Activated CD8-positive, alpha-beta memory T cell treated with anti-CD3 and anti-CD28 coated beads, Interleukin-2, amount 10 ng/mL, durations not matched to agents 7 days and 5 days (primary cell): ENCODE results near the gene HRAS. TPM values are rescaled to one million over a fixed set of nuclear protein-coding genes. Genes with fewer than 3 reads are reported as not detected.
A peak's percentile ranks its signal among the peaks of the same experiment; 100 is the strongest.
"Not testable (repeated sequence)": the region's sequence is repeated elsewhere in the genome, so short reads cannot be mapped to it uniquely, and the experiment has no call there.

Source experiments
- ATAC-seq: fragments of 150-1000 bp; cut with Tn5 transposase; one replicate; pipeline ENCODE4 v1.10.0; 2021; ENCODE audit warnings: moderate library complexity
- CTCF ChIA-PET: fragments of 350-600 bp; sonication (Branson Sonifier 250); formaldehyde crosslinking; loops from one replicate; lab custom pipeline; 2021; ENCODE audit warnings: antibody characterized with exemption; lab: Charles Lee
- DNase-seq: peaks from one replicate; pipeline ENCODE4 v3.0.0-alpha.2; 2020
- H3K27ac Mint-ChIP-seq: one replicate; pipeline ENCODE4 v1.8.0; 2021; ENCODE audit warnings: mild to moderate bottlenecking, mixed read lengths
- H3K27me3 Mint-ChIP-seq: one replicate; pipeline ENCODE4 v1.8.0; 2021; ENCODE audit warnings: mixed read lengths
- H3K36me3 Mint-ChIP-seq: one replicate; pipeline ENCODE4 v1.8.0; 2021; ENCODE audit warnings: mild to moderate bottlenecking, mixed read lengths
- H3K4me1 Mint-ChIP-seq: one replicate; pipeline ENCODE4 v1.8.0; 2021; ENCODE audit warnings: mixed read lengths
- H3K4me3 Mint-ChIP-seq: one replicate; pipeline ENCODE4 v1.8.0; 2021; ENCODE audit warnings: mild to moderate bottlenecking, moderate library complexity, mixed read lengths
- H3K9me3 Mint-ChIP-seq: one replicate; pipeline ENCODE4 v1.8.0; 2022; ENCODE audit warnings: low read depth, mixed read lengths
- total RNA-seq, 2 experiments: library from RNA; stranded (reverse); gene quantifications; one replicate each; pipeline ENCODE4 v1.2.3, GENCODE V29; 2021

HRAS gene
- total RNA-seq, 2 experiments from 2014 or later = 50.7 to 53.8 TPM

DNA sequence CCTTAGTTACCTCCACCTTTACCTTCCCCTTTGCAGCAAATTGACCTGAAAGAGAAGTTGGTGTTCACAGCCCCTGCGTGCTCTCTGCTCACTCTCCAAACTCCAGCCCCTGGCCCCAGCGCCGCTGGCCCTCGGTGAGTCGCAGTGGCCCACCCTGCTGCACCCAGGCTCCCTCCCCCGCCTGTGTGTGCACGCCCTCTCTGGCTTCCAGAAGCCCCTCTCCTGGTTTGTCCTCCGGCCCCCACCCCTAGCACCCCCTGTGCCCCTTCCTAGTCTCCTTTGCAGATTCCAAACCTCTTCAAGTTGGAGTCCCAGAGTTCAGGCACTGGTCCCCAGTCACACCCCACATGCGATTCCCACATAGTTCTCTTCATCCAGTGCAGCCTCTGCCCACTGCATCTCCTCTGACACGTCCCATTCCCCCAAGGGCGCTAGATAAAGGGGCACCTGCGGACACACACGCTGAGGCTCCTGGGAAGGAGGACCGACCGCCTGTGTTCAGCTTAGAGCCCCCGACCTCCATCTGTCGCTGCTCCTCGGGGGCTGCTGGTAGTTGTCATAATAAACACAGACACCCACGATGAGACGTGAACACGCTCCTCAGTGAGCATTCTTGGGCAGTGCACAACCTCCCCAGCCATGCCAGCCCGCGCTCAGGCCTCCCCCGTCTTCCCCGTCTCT lies 39.4 kb upstream of the HRAS start:
- ATAC-seq (no peak), DNase-seq (no peak)
- H3K27ac Mint-ChIP-seq = peak overlapping the region; percentile 47
- H3K36me3 Mint-ChIP-seq = peaks cover 7% of the 10 kb centered on the region
- no peaks in the 10 kb centered on the region for H3K9me3 Mint-ChIP-seq
- CTCF ChIA-PET = interaction anchor here (1.5 to 2.7 kb wide), 5 partner anchors 9 to 152 kb away, joined by 4 to 8 read pairs (median 7); partner anchors contain the start of genes DEAF1 and TMEM80
- peak overlapping the region; percentile 77 for H3K4me3 Mint-ChIP-seq
- H3K27me3 Mint-ChIP-seq = peaks cover 21% of the 10 kb centered on the region
- H3K4me1 Mint-ChIP-seq = peaks cover 41% of the 10 kb centered on the region

DNA sequence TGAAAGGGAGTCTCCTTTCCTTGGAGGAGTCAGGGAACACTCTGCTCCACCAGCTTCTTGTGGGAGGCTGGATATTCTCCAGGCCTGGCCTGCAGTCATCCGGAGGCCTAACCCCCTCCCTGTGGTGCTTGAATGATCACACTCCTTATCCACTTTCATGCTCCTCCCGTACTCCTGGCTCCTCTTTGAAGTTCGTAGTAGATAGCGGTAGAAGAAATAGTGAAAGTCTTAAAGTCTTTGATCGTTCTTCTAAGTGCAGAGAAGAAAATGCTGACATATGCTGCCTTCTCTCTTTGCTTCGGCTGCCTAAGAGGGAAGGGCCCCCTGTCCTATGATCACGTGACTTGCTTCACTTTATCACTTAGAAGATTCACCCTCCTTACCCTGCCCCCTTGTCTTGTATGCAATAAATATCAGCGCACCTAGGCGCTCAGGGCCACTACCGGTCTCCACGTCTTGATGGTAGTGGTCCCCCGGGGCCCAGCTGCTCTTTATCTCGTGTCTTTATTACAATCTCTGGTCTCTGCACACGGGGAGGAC lies 38.7 kb upstream of the HRAS start:
- not testable (repeated sequence) for DNase-seq, ATAC-seq, H3K36me3 Mint-ChIP-seq, H3K9me3 Mint-ChIP-seq
- Mint-ChIP-seq H3K27ac (peak overlapping the region; percentile 40), H3K27me3 (peaks cover 21% of the 10 kb centered on the region), H3K4me3 (peak overlapping the region; percentile 77), H3K4me1 (peaks cover 34% of the 10 kb centered on the region)
- CTCF ChIA-PET = interaction anchor here (2.7 kb wide), 1 partner anchor 55 kb away, joined by 7 read pairs; no protein-coding TSS in a partner anchor

DNA sequence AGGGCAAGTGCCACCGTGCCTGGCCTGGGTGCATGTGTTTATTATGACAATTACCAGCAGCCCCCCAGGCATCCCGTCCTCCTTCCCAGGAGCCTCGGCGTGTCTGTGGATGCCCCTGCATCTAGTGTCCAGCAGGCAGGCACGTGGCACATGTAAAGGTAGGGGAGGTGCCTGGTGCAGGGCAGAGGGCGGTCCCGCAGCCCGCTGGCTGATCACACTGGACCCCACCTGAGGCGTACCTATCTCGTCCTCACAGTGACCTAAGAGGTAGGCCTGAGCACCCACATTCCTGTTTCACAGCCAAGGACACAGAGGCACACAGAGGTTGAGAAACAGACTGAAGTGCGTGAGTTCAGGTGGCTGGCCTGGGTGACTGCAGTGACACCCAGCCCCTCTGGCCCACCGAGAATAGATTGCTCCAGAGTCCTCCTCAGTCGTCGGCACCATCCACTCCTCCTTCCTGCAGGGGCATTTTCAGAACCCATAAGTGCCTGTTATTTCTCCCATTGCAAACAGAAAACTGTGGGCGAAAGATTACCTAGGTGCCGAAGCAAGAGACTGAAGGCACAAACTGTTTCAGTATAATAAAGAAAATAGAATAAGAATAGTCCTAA lies 37.9 kb upstream of the HRAS start:
- H3K27ac Mint-ChIP-seq = no peak overlapping the region
- peaks cover 7% of the 10 kb centered on the region for H3K36me3 Mint-ChIP-seq
- H3K27me3 Mint-ChIP-seq = peaks cover 21% of the 10 kb centered on the region
- CTCF ChIA-PET = no interaction called here
- no peak for ATAC-seq
- peaks cover 26% of the 10 kb centered on the region for H3K4me1 Mint-ChIP-seq
- no peak overlapping the region for H3K4me3 Mint-ChIP-seq
- no peak for DNase-seq
- H3K9me3 Mint-ChIP-seq = no peaks in the 10 kb centered on the region

DNA sequence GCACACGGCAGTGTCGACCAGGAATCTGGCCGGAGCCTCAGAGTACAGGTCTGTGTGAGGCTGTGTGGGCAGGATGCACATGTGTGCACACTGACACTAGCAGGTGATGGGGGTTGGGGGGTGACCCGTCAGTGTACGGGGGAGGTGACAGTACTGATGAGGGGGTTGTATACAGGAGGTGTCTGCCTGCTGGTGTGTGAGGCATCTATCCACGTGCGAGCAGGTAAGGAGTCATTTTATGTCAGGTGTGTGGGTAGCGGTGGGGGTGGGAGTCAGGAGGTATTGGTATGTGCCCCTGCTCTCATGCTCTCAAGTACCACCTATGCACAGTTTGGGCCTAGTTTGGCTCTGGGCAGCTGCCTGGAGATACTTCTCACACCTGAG lies 36.4 kb upstream of the HRAS start:
- CTCF ChIA-PET = no interaction called here
- no peaks in the 10 kb centered on the region for H3K9me3 Mint-ChIP-seq
- no peak for ATAC-seq
- H3K4me1 Mint-ChIP-seq = peaks cover 24% of the 10 kb centered on the region
- H3K4me3 Mint-ChIP-seq = no peak overlapping the region
- H3K36me3 Mint-ChIP-seq = peaks cover 4% of the 10 kb centered on the region
- H3K27ac Mint-ChIP-seq = no peak overlapping the region
- peaks cover 21% of the 10 kb centered on the region for H3K27me3 Mint-ChIP-seq
- no peak for DNase-seq

DNA sequence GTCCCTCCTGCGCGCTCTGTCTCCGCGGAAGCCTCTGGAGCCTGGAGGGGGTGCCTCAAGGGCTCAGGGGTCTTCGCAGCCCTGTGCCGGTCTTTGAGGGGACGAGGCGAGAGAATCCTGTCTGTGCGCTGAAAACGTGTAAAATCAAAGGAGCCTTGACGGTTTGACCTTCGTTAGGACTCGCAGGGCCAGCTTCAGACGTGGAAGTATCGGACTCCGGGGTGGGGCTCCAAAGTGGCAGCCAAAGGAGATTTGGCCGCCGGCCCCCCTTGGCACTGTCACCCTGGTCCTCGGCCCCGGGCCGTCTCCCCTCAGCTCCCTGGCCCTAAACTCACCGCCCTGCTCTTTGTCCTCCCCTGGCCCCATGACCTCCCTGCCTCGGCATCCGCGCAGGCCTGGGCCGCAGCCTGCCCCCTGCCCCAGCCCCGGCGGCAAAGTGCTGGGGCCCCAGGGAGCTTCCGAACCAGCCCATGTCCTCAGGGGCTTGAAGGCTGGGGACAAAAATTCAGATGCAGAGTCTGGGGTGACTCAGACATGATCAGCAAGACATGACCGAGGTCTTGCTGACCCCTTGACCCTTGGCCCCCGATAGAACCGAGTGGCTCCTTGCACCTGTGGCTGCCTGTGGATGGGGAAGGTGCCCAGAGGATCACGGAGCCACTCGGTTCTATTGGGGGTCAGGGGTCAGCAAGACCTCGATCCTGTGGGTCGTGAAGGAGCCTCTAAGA lies 33.9 kb upstream of the HRAS start:
- peak overlapping the region; percentile 75 for H3K27ac Mint-ChIP-seq

DNA sequence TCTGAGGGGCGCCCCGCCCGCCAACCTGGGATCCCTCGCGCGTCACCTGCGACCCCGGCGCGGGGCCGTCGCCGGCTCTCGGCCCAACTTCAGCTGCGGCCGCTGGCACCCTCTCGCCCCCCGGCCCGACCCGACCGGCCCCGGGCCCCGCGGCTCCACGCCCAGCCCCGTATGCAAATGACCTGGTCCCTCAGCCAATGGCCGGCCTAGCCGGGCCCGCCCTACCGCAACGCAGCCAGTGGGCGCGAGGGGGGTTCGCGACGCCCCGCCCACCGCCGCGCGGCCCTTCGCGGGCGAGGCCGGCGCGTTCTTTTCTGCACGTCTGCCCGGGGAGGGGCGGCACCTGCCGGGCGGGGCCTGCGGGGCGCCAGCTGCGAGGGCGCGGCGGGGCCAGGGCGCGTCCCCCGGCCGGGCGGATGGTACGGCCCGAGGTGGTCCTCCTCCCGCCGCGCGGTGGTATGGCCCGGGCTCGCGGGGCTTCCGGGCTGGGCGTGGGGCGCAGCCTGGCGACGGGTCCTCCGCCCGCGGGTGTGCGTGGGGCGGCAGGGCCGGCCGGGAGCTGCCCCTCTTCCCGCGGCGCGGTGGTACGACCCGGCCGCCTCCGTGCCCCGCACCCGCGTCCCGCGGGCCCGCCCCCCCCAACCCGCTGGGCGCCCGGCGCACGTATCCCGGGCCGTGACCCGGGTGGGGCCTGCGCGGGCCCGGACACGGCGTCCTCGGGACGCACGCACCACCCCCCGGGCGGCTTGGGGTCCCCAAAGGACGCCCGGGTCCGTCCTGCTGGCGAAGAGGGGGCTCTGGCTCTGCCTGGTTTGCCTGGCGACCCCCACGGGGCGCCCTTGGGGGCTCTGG lies 33.2 kb upstream of the HRAS start:
- H3K9me3 Mint-ChIP-seq = no peaks in the 10 kb centered on the region
- H3K4me3 Mint-ChIP-seq = peak overlapping the region; percentile 80
- H3K27ac Mint-ChIP-seq = peak overlapping the region; percentile 75
- H3K4me1 Mint-ChIP-seq = peaks cover 16% of the 10 kb centered on the region
- DNase-seq = peak; percentile 96
- CTCF ChIA-PET = interaction anchor here (1.0 to 2.9 kb wide), 5 partner anchors 14 to 162 kb away, joined by 3 to 14 read pairs (median 3); no protein-coding TSS in a partner anchor
- peak; percentile 94 for ATAC-seq
- H3K27me3 Mint-ChIP-seq = peaks cover 5% of the 10 kb centered on the region
- peaks cover 4% of the 10 kb centered on the region for H3K36me3 Mint-ChIP-seq

More for the DNA sequence above, 33.9 kb upstream of the HRAS start:
- Mint-ChIP-seq H3K36me3 (peaks cover 4% of the 10 kb centered on the region), H3K4me1 (peaks cover 19% of the 10 kb centered on the region), H3K27me3 (peaks cover 11% of the 10 kb centered on the region), H3K9me3 (no peaks in the 10 kb centered on the region), H3K4me3 (peak overlapping the region; percentile 73)
- ATAC-seq = no peak
- no peak for DNase-seq
- CTCF ChIA-PET = interaction anchor here (1.0 to 2.9 kb wide), 4 partner anchors 14 to 162 kb away, joined by 3 to 14 read pairs (median 4); no protein-coding TSS in a partner anchor

DNA sequence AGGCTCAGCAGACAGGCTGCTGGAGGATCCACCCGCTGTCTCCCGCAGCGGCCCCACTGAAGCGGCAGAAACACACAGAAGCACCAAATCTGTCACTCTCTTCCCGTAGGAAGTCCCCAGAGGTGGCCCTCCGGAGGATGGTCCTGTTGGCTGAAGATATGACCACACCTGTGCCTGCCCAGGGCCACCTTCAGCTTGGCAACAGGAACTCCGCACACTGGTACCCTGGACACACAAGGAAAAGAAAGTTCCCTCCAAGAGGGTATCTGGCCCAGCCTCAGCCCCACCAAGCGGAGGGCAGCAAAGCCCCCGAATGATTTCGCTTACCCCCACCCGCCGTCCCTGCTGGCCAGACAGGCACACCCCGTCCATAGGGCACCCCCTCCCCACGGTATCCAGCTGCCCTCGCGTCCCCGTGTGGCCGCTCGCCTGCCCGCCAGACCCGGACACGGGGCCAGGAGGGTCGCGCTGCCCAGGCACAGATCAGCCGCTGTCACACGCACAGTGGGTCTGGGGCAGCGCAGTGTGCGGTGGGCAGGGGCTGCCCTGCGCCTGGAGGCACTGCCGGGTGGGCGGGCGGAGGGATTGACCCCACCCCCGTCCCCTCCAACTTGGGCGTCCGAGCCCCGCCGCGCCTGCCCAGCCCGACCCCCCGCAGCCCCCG lies 32.4 kb upstream of the HRAS start:
- Mint-ChIP-seq H3K36me3 (peaks cover 5% of the 10 kb centered on the region), H3K9me3 (no peaks in the 10 kb centered on the region), H3K4me3 (peak overlapping the region; percentile 80), H3K27me3 (no peaks in the 10 kb centered on the region), H3K27ac (peak overlapping the region; percentile 46), H3K4me1 (peaks cover 16% of the 10 kb centered on the region)
- DNase-seq (peak; percentile 40), ATAC-seq (no peak)
- CTCF ChIA-PET = interaction anchor here (1.0 to 2.9 kb wide), 4 partner anchors 13 to 132 kb away, joined by 3 to 14 read pairs (median 4); no protein-coding TSS in a partner anchor

DNA sequence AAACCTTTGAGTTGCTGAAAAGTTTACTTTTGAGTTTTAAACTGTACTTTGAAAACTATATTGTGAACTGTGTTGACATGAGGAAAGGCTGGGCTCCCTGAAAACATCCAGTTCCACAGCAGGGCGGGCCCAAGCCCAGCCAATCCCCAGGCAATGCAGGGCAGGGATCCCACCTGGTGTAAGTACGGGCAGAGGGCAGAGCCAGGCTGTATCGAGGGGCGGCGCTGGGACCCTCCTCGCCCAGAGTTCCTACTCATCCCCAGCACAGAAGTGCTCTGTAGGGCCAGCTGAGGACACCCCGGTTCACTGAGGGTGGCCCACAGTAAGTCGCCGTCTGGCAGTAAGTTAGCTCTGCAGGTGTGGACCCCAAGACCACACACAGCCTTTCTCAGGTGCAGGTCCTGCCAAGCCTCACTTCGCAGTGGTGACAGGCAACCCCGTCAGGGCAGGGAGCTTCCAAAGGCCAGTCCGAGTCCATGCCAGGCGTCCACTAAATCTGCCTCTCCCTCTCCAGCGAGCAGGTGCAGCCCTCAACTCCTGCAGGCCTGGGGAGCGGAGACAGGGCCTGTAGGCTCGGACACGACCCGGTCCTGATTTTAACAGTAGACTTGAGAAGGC lies 31.7 kb upstream of the HRAS start:
- Mint-ChIP-seq H3K4me1 (peaks cover 16% of the 10 kb centered on the region), H3K27ac (no peak overlapping the region), H3K36me3 (peaks cover 5% of the 10 kb centered on the region), H3K27me3 (no peaks in the 10 kb centered on the region), H3K4me3 (peak overlapping the region; percentile 80), H3K9me3 (no peaks in the 10 kb centered on the region)
- peak; percentile 40 for DNase-seq
- no peak for ATAC-seq
- CTCF ChIA-PET = interaction anchor here (1.1 to 2.9 kb wide), 4 partner anchors 8 to 133 kb away, joined by 3 to 14 read pairs (median 4); partner anchors contain the start of gene PHRF1

DNA sequence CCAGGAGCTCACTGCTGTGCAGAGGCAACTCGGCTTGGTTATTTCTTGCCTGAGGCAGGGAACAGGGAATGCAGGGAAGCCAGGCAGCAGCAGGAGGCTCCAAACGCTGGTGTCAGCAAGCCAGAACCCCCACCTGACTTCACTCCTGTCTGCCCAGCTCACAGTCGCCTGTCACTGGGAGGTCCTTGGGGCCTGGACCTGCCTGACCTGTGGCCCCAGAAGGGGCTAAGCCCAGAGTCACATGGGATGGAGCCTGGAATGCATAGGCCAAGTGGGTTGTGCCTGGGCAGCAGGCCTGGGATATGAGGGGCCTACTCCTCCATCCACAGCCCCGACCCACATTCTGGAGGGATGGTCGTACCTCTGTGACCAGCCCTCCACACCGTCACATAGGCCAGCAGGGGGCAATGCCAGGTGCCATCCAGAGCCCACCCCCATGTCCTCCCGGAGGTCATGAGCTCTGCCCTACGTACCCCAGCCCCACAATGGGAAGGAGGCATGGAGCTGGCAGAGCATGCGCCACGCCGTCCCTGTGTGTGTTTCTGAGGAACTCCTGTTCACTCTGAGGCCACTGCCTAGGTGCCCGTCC lies 30.6 kb upstream of the HRAS start:
- peaks cover 5% of the 10 kb centered on the region for H3K36me3 Mint-ChIP-seq
- no peak overlapping the region for H3K4me3 Mint-ChIP-seq
- H3K27ac Mint-ChIP-seq = no peak overlapping the region

DNA sequence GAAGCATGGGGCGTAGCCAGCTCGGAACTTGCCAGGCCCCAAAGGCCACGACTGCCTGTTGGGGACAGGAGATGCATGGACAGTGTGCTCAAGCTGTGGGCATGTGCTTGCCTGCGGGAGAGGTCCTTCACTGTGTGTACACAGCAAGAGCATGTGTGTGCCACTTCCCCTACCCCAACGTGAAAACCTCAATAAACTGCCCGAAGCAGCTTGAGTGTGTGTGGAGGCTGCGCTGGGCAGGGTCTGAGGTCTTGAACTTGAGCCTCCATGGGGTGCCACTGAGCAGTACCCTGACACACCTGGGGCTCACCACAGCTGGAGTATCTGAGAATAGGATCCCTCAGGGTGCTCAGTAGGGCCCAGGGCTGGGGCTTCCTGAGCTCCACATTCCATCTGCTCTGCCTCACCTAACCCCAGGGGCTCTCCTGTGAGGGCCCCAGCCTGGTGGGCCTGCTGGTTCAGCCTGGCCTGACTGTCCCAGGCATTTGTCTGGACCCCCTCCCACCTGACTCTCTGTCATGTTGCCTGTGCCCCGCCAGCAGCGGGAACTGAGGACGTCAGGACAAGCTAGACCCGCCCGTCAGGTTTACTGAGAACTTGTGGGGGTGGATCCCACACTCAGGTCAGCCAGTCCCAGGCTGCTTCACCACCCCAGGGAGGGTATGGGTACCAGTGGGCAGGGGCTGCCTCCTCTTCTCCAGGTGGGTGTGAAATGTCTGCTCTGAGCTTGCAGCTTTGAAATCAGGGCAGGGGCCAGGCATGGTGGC lies 28.6 kb upstream of the HRAS start:
- CTCF ChIA-PET = interaction anchor here (0.8 to 1.7 kb wide), 3 partner anchors 9 to 115 kb away, joined by 3 to 8 read pairs (median 3); no protein-coding TSS in a partner anchor
- no peaks in the 10 kb centered on the region for H3K9me3 Mint-ChIP-seq
- H3K4me3 Mint-ChIP-seq = no peak overlapping the region
- H3K4me1 Mint-ChIP-seq = peaks cover 24% of the 10 kb centered on the region
- H3K27ac Mint-ChIP-seq = no peak overlapping the region
- peaks cover 5% of the 10 kb centered on the region for H3K36me3 Mint-ChIP-seq
- no peaks in the 10 kb centered on the region for H3K27me3 Mint-ChIP-seq
- DNase-seq (no peak), ATAC-seq (no peak)

More for the DNA sequence above, 30.6 kb upstream of the HRAS start:
- Mint-ChIP-seq H3K27me3 (no peaks in the 10 kb centered on the region), H3K4me1 (peaks cover 22% of the 10 kb centered on the region), H3K9me3 (no peaks in the 10 kb centered on the region)
- DNase-seq (no peak), ATAC-seq (no peak)
- CTCF ChIA-PET = interaction anchor here (1.1 to 1.8 kb wide), 2 partner anchors 9 to 47 kb away, joined by 3 to 6 read pairs; partner anchors contain the start of gene PHRF1
